NCI-H2171 treated with DMSO at 0.1 percent for 48 hours (cell line): ENCODE results near the gene CPED1.
A peak's percentile ranks its signal among the peaks of the same experiment; 100 is the strongest.
"Not testable (repeated sequence)": the region's sequence is repeated elsewhere in the genome, so short reads cannot be mapped to it uniquely, and the experiment has no call there.

Experiments
- DNase-seq: peaks from one replicate; lab custom pipeline; 2025; lab: John Stamatoyannopoulos, UW

Gene CPED1

DNA sequence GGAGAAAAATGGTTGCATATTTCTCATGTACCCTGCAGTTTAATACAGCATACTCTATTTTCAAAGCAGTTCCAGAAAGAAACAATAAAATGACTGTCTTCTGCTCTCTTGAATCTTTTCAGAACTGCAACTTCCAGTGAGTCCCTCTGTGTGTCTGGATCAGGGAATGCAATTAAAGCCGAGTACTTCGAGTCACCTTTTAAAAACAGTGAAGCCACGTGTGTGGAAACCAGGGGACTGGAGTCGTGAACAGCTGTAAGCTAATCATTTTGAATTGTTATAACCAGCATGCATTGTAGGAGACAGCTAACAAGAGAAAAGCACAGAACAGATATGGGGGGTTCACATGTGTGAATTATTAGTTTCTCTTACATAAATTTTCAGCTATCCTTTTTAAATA, 109.1 kb downstream of the CPED1 start:
- peak; percentile 11 for DNase-seq

DNA sequence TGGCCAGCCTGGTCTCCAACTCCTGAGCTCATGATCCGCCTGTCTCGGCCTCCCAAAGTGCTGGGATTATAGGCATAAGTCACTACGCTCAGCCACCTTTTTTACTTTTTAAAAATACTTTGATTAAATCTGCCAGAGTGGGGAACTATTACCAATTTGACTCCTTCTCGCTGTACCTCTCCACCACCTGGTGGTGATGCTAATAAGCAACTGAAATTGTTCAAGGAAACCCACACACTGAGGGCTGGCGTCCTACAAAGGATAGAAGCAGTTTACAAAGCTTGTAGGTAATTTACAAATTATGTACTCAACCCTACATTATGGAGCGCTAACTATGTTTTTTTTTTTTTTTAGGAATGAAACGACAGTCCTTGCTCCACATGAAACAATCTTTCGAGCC, 111.1 kb downstream of the CPED1 start:
- no peak for DNase-seq

DNA sequence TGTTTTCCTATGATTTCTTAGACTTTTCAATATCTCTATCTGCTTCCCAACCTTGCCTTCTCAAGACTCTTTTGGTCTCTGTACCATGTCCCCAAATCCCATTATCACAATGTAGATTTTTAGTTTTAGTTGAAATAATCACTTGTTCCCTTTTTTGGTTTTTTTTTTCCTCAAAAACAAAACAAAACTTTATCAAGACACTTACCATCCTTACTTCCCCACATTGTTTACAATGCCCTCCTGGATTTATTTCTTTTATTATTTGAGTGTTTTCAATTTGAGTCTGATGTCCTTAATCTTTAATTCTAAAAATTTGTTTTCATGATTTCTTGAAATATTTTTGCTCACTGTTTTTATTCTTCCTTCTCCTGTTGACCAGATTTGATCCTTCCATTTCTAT, 112.6 kb downstream of the CPED1 start:
- no peak for DNase-seq

DNA sequence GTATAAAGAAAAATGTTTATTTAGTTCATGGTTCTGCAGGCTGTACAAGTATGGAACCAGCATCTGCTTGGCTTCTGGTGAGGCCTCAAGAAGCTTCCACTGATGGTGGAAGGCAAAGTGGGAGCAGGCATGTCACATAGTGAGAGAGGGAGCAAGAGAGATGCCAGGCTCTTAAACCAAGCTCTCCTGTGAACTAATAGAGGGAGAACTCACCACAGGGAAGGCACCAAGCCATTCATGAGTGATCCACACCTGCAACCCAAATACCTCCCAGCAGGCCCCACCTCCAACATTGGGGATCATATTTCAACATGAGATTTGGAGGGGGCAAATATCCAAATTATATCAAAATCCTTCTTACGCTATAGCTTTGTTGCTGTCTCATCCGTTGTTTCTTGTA, 113.1 kb downstream of the CPED1 start:
- no peak for DNase-seq

DNA sequence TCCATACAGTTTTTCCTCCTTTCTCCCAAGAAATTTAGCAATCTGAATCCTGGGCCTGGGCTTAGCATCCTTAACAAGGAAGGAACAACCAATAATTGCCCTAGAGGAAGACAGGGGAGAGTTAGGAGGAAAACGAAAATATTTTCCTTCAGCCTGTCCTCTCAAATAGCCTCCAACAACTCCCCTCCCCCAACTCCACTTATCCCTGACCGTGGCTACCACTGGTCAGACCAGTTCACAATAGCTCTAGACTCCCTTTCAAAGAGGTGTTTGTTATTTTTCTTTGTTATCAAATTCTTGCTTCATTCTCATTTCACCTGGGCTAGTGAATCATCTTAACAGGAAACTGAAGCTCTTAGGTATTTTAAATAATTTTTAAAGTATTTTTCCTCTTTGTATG, 114.1 kb downstream of the CPED1 start:
- no peak for DNase-seq

DNA sequence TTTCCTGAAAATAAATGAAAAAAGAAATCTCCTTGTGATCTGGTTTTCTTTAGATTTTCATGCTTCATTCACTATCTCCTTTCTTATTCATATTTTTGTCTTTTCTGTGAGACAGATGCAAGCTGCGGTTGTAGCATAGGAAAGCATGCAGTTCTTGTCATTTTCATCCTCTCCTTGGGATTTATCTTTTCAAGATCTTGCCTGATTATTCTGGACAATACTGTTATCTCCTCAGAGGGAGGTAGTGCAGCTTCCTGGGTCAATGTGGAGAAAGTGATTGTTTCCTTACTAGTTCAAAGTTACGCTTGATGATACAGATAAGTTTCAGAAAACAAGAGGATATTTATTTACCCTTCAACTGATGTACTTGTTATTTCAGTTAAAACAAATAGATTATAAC, 114.6 kb downstream of the CPED1 start:
- DNase-seq, result no peak

DNA sequence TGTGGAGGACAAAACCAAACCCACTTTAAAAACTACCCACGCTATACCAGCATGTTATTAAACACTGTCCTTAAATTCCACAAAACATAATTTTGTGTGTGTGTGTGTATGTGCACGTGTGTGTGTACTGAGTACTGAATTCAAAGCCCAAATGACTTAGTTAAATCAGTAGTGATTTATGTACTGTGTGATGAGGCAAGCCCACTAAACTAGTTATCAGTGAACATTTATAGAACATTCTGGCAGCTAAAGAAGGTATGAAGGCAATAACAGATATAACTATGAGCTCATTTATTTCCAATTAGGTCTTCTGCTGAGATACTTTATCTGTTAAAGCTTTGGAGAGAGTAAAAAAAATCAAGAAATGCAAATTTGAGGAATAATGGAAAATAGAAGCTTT, 115.1 kb downstream of the CPED1 start:
- no peak for DNase-seq

DNA sequence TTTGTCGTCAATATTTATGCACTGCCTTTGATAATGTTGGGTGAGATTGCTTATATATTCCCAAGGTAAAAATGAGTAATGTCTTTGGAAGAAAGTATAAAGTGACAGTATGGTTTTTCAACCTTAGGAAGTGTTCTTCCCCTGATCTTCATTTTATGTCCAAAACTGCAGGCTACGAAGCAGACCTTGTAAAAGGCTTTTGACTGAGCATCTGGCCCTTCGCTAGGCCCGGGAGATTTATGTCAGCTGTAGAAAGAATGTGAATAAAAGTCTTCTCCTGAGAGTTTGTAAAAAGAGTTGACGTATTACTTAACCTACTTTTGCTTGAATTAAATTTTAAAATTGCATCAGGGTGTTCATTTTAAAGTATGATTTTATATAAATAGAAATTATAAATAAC, 116.8 kb downstream of the CPED1 start:
- DNase-seq, result no peak

DNA sequence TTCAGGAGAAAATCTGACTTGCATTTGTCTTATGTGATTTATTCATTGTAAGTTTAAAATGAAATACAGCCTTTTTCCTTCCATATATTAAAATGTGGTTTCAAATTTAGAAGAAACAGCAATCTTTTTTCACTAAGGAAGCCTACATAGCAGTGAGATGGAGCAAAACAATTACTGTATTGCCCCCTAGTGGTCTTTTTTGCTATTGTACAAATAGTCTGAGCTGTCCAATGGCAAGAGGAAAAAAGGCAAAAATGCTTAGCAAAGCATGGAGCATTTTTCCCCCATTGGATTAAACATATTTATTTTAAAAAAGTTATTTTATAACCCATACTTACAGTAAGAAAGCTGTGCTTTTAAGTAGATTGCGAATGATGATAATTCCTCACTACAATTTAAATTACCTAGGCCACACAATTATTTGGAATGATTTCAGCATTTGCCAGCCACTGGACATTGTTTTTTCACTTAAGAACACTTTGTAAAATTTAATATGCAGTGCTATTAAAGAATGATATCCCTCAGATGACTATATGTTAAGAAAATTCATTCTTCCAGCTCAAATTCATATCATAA, 119.5 kb downstream of the CPED1 start:
- DNase-seq, result peak; percentile 65

DNA sequence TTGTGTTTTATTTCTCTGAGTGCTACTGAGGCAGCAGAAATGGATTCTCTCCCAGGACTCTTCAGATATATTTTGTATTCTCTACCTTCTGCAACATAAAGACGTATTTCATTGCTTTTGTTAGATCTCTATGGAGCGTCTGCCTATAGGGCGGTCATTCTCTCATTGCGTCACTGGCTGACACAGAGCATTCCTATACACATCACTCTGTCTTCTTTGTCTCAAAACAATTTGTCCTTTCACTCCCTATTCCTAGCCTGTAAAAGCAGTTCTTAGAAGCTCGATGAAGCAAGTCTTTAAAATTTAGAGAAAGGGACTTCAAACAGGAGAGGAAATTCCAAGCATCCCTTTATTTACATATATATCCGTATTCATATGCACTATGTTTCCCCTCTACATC, 120.6 kb downstream of the CPED1 start:
- no peak for DNase-seq

DNA sequence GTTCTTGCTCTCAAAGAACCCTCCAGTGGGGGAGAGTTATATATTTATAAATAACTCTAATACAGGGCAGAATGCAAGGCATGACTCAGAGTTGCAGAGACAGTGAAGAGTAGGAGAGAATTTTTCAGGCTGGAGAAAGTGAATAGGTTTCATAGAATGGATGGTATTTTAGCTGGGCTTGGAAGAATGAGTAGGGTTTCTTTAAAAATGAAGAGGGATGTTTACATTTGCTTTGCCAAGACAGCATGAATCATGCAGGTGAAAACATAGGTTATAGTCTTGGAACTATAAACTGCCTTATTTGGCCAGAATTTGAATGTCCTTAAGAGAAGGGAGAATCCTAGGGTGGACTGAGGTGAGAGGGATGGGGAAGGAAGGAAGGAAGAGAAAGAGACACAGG, 124.8 kb downstream of the CPED1 start:
- DNase-seq, result no peak

DNA sequence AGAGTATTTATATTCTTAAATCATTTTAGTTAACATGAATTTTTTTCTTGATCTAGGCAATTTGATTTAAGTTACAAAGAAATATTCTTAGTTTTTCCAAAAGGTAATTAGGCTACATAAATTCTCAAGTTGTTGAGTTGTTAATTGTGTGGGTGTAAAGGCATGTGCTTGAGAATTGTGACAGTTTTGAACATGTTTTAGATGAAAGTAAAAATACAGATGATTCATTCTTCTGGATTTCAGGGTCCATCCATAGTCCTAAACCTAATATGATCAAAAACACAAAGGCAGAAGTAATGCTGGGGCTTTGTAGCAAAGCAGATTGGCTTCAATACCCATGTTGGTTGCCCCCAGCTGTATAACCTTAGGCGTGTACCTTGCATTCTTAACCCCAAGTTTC, 127.9 kb downstream of the CPED1 start:
- DNase-seq, result no peak

DNA sequence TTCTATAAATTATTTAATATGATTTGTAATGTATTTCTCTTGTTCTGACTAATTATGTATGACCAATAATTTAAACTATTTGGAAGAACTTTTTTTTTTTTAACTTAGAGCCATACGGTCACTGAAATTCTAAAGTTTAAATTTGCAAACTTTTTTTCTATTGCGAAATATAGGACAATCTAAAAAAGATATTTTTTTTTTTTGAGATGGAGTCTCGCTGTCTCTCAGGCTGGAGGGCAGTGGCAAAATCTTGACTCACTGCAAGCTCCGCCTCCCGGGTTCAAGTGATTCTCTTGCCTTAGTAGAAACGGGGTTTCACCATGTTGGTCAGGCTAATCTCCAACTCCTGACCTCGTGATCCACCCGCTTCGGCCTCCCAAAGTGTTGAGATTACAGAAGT, 130.5 kb downstream of the CPED1 start:
- DNase-seq, result no peak

DNA sequence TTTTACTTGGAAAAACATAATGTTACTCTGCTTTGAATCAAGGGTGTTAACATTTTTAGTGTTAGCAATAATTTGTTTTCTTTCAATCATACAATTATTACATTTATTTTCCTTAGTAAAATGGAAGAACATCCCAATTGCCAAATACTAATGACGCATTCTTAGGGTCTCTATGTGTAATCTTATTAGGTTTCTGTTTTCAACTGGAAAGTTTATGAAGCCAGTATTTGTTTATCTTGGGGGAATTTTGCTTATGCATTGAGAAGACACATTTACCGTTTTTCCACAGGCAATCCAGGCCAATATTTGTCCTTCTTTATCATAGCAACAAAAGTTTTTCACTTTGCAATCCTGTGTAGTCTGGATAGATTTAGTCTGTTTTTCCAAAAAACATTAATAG, 134.5 kb downstream of the CPED1 start:
- DNase-seq, result no peak

DNA sequence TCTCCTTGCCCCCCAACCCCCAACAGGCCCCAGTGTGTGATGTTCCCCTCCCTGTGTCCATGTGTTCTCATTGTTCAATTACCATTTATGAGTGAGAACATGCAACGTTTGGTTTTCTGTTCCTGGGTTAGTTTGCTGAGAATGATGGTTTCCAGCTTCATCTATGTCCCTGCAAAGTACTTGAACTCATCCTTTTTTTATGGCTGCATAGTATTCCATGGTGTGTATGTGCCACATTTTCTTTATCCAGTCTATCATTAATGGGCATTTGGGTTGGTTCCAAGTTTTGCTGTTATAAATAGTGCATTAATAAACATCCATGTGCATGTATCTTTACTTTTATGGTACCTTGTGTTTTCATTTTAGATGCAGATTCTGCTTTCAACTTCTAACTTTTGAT, 136.9 kb downstream of the CPED1 start:
- DNase-seq, result not testable (repeated sequence)

DNA sequence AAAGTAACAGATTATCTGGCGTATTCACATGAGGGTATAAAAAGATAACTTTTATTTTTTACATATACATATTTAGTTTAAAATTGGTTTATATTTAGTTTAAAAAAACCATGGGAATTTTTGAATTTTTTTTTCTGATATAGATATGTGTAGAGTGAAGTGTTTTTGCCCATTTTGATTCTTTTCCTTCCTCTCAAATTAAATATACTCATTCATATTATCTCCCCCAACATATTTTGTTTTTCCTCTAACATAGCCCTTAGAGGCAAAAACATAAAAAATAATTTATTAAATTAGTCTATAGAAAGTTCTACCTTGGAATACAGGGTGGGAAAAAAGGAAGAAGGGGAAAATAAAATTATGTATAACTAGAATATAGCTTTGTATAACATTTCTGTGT, 137.7 kb downstream of the CPED1 start:
- DNase-seq, result no peak

DNA sequence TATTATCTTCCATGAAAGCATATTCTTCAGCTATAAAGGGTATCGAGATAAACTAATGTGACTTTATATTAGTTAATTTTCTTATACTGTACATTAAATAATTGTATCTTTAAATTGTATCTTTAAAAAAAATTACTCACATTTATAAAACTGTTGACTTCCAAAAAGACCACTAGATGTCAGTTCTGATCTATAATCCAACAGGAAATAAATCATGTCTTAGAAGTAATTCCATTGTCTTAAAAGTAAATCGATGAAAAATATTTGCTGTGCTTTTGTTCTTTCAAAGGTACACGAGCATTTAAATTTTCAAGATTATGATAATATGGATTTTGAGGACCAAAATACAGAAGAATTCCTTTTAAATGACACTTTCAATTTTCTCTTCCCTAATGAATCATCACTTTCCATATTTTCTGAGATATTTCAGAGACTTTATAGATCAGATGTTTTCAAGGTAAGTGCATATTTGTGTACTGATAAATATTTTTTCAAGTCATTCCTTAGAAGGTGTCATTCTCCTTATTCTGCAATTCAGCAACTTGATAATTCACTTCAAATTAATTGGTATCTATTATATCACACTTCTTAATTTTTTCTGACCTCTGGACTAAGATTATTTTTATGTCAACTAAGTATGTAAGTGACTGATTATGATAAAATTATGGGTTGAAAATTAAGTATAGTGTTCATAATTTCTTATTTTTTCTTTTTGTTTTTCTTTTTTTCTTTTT, 138.5 kb downstream of the CPED1 start:
- DNase-seq, result peak; percentile 34

DNA sequence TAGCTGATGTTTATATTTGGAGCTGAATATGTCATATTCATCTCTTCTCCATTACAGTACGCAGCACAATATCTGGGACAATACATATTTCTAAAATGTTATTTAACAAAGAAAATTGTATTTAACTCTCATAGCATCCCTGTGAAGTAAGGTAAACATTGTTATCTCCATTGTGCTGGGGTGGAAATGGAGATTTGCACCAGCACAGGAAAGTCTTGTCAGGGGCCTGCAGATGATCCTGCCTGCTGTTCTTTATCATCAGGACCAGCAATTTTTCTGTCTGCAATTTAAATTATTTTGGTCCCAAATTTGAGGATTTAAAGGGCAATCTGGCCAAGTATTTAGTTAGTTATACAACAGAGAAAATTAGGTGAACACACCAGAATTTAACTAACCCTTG, 144.4 kb downstream of the CPED1 start:
- DNase-seq, result no peak

DNA sequence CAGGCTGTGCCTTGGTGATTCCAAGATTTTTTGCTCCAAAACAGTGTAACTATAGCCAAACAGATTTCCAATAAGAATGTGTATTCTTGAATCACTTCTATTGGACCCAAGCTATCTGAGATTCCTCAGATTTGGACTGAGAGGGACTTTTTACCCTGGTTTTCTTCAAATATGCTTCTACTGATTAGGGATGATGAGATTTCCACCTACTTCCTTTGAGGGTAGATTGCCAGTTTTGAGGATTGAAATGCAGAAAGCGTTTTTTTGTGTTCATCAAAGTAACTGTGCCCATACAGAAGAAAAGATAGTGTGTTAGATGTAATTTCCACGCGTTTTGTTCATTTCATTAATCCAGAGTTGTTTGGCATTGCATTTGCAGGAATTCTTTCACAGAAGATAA, 144.9 kb downstream of the CPED1 start:
- no peak for DNase-seq

DNA sequence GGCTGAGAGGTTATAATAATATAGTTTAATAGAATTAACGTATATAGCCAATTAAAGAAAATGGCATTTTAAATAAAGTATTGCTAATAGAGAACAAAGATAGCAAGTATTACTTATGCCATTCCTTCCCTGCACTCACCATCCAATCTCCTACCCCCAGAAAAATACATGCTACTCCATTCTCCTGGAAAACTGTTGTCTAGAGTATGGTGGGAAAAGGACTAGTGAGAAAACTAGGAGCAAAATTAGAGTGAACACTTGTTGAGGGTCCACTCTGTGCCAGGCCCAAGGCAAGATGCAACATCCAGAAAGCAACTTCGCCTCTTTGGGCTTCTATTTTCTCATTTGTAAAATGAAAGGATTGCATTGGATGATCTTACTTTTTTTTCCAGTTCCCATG, 149.1 kb downstream of the CPED1 start:
- no peak for DNase-seq

DNA sequence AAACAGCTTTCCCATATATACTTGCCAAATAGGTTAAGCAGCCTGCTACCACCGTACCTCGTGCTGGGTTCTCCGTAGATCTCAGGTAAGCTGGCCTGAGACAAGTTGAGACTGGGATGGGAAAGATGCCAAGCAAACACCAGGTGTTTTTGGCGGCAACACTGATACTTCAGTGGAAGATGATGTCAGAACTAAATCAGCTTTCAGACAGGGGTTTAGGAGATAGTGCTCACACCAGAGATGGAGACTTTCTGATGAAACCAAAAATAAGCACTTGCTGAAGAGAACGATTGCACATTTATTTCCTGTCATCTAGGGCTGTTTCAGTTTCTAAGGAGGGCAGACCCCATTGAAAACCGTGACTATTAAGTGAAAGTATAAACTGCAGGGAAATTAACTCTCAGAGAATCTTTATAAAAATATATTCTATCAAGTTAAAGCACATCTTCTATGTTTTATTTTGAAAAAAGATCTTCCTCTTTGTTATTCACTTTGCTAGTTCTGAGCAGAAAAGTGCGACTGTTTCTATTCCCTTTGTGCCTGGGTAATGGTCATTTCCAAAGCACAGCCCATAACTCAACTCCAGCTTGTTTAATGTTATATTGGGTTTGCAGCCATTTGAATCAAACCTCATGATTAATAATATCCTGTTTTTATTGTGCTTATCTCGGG, 149.9 kb downstream of the CPED1 start:
- peak; percentile 65 for DNase-seq

DNA sequence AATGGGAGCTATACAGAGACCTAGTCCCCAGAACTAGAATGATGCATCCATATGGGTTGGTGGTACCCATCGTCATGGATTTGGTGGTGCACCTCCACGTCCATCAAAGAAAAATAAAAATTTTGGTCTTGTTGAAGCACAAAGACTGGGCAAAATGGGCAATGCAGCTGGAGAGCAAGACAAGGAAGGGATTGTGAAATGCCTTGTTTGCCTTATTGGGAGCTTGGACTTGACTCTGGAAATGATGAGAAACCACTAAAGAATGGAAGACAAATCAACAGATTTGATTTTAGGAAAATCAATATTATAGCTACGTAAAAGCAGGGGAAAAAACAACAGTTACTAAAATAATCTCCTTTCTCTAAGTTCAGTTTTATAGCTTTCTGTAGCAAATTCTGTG, 150.9 kb downstream of the CPED1 start:
- no peak for DNase-seq

DNA sequence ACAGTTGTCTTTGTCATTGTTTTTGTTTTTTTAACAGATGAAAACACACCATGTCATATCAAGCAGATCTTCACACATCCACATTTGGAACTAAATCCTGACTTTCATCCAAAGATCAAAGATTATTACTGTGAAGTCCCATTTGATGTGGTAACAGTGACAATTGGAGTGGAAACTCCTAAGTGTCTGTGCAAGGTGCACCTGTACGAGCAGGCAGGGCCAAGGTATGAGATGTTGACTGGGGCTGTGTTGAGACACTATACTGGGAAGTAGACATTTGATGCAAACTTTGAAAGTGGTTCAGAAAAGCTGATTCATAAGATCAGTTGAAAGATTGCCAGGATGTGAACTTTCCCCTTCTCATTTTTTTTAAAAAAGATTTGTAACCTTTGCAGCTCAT, 152.3 kb downstream of the CPED1 start:
- DNase-seq, result no peak

DNA sequence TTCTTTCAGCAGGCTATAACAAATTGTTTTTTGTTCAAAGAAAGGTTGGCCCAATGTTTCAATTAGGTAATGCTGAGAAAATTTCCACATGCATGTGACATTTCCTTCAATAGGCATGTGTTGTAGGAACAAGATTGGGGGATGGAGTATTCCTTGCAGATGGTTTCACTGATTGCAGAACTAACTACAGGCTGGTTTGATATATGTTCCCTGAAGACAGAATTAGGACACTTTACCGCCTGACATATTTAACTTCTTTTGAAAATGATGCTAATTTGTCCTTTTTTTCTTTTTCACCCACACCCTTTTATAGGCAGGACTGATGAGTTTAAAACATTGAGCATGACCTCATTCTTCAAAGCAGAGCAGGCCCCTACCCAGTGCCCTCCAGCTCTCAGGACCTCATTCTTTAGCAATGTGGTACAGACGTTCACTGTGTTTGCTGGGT, 163.3 kb downstream of the CPED1 start:
- DNase-seq, result no peak
